ENCODE measurements around the gene GRID1.

Gene GRID1

GRCh38 chr10:86123715-86124114 is 242.9 kb downstream of the GRID1 start:
- Mint-ChIP-seq H3K4me3 (no peak overlapping the region), H3K9me3 (no peaks in the 10 kb centered on the region), H3K4me1 (no peaks in the 10 kb centered on the region), H3K36me3 (ENCODE audit: low read depth) (no peaks in the 10 kb centered on the region), H3K27me3 (ENCODE audit: low read depth) (peaks cover 8% of the 10 kb centered on the region), H3K27ac (no peak overlapping the region)
- TF ChIP-seq CTCF (IDR thresholded peaks at IDR 0.05; ENCODE audit: unreplicated experiment in 3 of 3): no peak

GRCh38 chr10:86123304-86123703 is 243.3 kb downstream of the GRID1 start:
- H3K27me3 Mint-ChIP-seq (ENCODE audit: low read depth): peaks cover 6% of the 10 kb centered on the region
- H3K36me3 Mint-ChIP-seq (ENCODE audit: low read depth): no peaks in the 10 kb centered on the region
- TF ChIP-seq CTCF (IDR thresholded peaks at IDR 0.05; ENCODE audit: unreplicated experiment in 3 of 3): no peak
- no peaks in the 10 kb centered on the region for H3K4me1 Mint-ChIP-seq
- H3K27ac Mint-ChIP-seq: no peak overlapping the region
- H3K4me3 Mint-ChIP-seq: no peak overlapping the region
- H3K9me3 Mint-ChIP-seq: no peaks in the 10 kb centered on the region

GRCh38 chr10:86122646-86123045 is 243.9 kb downstream of the GRID1 start:
- Mint-ChIP-seq H3K27ac (no peak overlapping the region), H3K27me3 (ENCODE audit: low read depth) (peaks cover 5% of the 10 kb centered on the region), H3K4me1 (no peaks in the 10 kb centered on the region), H3K9me3 (no peaks in the 10 kb centered on the region), H3K36me3 (ENCODE audit: low read depth) (no peaks in the 10 kb centered on the region), H3K4me3 (no peak overlapping the region)
- no peak for TF ChIP-seq CTCF (IDR thresholded peaks at IDR 0.05; ENCODE audit: unreplicated experiment in 3 of 3)

GRCh38 chr10:86121200-86121599 is 245.4 kb downstream of the GRID1 start:
- TF ChIP-seq CTCF (IDR thresholded peaks at IDR 0.05; ENCODE audit: unreplicated experiment in 3 of 3): no peak
- Mint-ChIP-seq H3K36me3 (ENCODE audit: low read depth) (no peaks in the 10 kb centered on the region), H3K4me1 (no peaks in the 10 kb centered on the region), H3K4me3 (no peak overlapping the region), H3K9me3 (no peaks in the 10 kb centered on the region), H3K27ac (no peak overlapping the region), H3K27me3 (ENCODE audit: low read depth) (no peaks in the 10 kb centered on the region)

GRCh38 chr10:86117051-86117450 is 249.5 kb downstream of the GRID1 start:
- Mint-ChIP-seq H3K9me3 (no peaks in the 10 kb centered on the region), H3K27ac (no peak overlapping the region), H3K27me3 (ENCODE audit: low read depth) (no peaks in the 10 kb centered on the region), H3K36me3 (ENCODE audit: low read depth) (no peaks in the 10 kb centered on the region), H3K4me1 (no peaks in the 10 kb centered on the region), H3K4me3 (no peak overlapping the region)
- no peak for TF ChIP-seq CTCF (IDR thresholded peaks at IDR 0.05; ENCODE audit: unreplicated experiment in 3 of 3)

- no peak overlapping the region for H3K4me3 Mint-ChIP-seq
- no peaks in the 10 kb centered on the region for H3K27me3 Mint-ChIP-seq (ENCODE audit: low read depth)
- H3K36me3 Mint-ChIP-seq (ENCODE audit: low read depth): no peaks in the 10 kb centered on the region
- H3K4me1 Mint-ChIP-seq: no peaks in the 10 kb centered on the region
- H3K9me3 Mint-ChIP-seq: no peaks in the 10 kb centered on the region
- H3K27ac Mint-ChIP-seq: no peak overlapping the region
- TF ChIP-seq CTCF (IDR thresholded peaks at IDR 0.05; ENCODE audit: unreplicated experiment in 3 of 3): no peak
These were observed 252.6 kb downstream of the GRID1 start for GRCh38 chr10:86113983-86114382.

Measured in nephron (organoid).